Subcutaneous adipose tissue (tissue), 4 donors: ENCODE measurements around the gene FECH. TPM values are rescaled to one million over a fixed set of nuclear protein-coding genes. Genes with fewer than 3 reads are reported as not detected.

Experiments
- CTCF ChIP-seq: fragments of 450-650 bp; IDR thresholded peaks from one replicate; pipeline ENCODE4 v1.5.1; 2016; ENCODE audit warnings: low read depth, mild to moderate bottlenecking, control low read depth, antibody characterized with exemption, moderate library complexity
- total RNA-seq, 4 donors: library from RNA; depleted of rRNA; stranded (reverse); fragments of >200 nt; gene quantifications; one replicate each; pipeline ENCODE4 v1.1.0, GENCODE V29; 2016

The FECH gene
- total RNA-seq, 4 donors from 2014 or later = 26.0 to 58.8 (median 37.8) TPM

- no peak for TF ChIP-seq CTCF
Observed at GRCh38 chr18:57576316-57576715, 10.2 kb downstream of the FECH start.

GRCh38 chr18:57575542-57575941, 11.0 kb downstream of the FECH start:
- TF ChIP-seq CTCF = no peak

- no peak for TF ChIP-seq CTCF
Observed at GRCh38 chr18:57574866-57575265, 11.6 kb downstream of the FECH start.

- no peak for TF ChIP-seq CTCF
Observed at GRCh38 chr18:57570162-57570561, 16.3 kb downstream of the FECH start.

- TF ChIP-seq CTCF = no peak
Observed at GRCh38 chr18:57569133-57569532, 17.4 kb downstream of the FECH start.

GRCh38 chr18:57561728-57562423, 24.6 kb downstream of the FECH start:
- TF ChIP-seq CTCF = no peak

GRCh38 chr18:57561261-57561660, 25.2 kb downstream of the FECH start:
- TF ChIP-seq CTCF = no peak
